Activated gamma-delta T cell treated with anti-CD3 and anti-CD28 coated beads, Interleukin-2, amount 50 U/mL, for 16 hours (primary cell): Measurements from ENCODE around the gene JARID2.

Experiments used
- DNase-seq: peaks from one replicate; pipeline ENCODE4 v3.0.0-alpha.2; 2020; ENCODE audit warnings: low read depth

JARID2 gene

GRCh38 chr6:15547400-15547799 lies 301.5 kb downstream of the JARID2 start:
- no peak for DNase-seq

GRCh38 chr6:15549371-15549770 lies 303.5 kb downstream of the JARID2 start:
- DNase-seq, result no peak

- DNase-seq, result no peak
These were observed 304.8 kb downstream of the JARID2 start for GRCh38 chr6:15550546-15551123.

GRCh38 chr6:15551262-15551661 lies 305.4 kb downstream of the JARID2 start:
- no peak for DNase-seq

GRCh38 chr6:15551798-15552197 lies 305.9 kb downstream of the JARID2 start:
- DNase-seq, result no peak

GRCh38 chr6:15553031-15553430 lies 307.2 kb downstream of the JARID2 start:
- no peak for DNase-seq

GRCh38 chr6:15553736-15554294 lies 307.9 kb downstream of the JARID2 start:
- DNase-seq, result no peak

GRCh38 chr6:15554728-15555100 lies 308.8 kb downstream of the JARID2 start:
- DNase-seq, result no peak

GRCh38 chr6:15555101-15556038 lies 309.5 kb downstream of the JARID2 start:
- DNase-seq, result no peak

- DNase-seq, result no peak
These were observed 310.8 kb downstream of the JARID2 start for GRCh38 chr6:15556711-15557110.

GRCh38 chr6:15557174-15557573 lies 311.3 kb downstream of the JARID2 start:
- no peak for DNase-seq

- no peak for DNase-seq
These were observed 314.8 kb downstream of the JARID2 start for GRCh38 chr6:15560713-15561112.

- no peak for DNase-seq
These were observed 315.8 kb downstream of the JARID2 start for GRCh38 chr6:15561447-15562199.

- no peak for DNase-seq
These were observed 317.1 kb downstream of the JARID2 start for GRCh38 chr6:15562977-15563376.

GRCh38 chr6:15569035-15569995 lies 323.4 kb downstream of the JARID2 start:
- no peak for DNase-seq

- DNase-seq, result no peak
These were observed 324.3 kb downstream of the JARID2 start for GRCh38 chr6:15570171-15570570.
